Measurements from ENCODE around the gene KAT2A. TPM values are rescaled to one million over a fixed set of nuclear protein-coding genes. Genes with fewer than 3 reads are reported as not detected.

Gene KAT2A
- total RNA-seq, 1 experiment from 2014 or later, result 44.8 TPM

DNA sequence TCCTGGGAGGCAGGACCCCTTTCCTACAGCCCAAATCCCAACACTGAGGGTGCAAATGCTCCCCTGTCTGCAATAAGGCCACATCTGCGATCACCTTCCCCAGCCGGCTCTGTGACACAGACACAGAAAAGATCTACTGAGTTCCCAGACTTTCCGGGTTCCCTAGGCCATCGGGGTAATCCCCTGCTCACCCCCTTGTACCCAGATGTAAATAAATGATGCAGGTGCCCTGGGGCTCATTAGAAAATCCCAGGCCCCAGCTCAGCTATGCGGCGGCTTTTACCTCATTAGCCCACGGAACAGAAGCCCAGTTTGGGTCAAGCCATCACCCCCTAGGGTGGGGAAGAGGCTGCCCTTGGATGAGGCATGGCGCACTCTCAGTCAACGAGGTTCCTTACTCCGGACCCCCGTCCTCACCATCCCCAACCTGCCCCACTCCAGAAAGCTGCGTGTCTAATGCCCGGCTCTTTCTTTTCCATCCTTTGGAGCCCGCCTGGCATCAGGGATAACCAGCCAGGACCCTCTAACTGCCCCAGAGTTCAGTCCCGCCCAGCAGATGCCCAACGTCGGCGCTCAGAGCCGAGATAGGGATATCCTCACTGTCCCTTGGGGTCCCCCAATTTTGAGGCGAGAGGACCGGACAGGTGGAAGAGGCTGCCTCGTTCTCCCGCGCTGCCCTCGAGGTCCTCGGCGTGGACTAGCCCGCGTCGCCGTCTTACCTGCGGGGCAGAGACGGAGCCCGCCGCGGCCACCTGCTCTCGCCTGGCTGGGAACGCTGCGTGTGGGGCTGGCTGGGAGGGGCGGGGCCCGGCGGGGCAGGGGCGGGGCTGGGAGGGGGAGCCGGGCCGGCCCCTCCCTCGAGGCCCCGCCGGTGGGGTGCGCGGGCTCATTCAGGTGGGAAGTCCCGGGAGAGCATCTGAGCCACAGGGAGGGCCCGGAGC, 23.2 kb downstream of the KAT2A start, which contains the start of gene ZNF385C (continued):
- TF ChIP-seq MLX (CRISPR knock-in tag; IDR thresholded peaks at IDR 0.05) (no peak), OVOL2 (CRISPR knock-in tag; IDR thresholded peaks at IDR 0.05; ENCODE audit: borderline replicate concordance) (no peak), ZNF423 (CRISPR knock-in tag; IDR thresholded peaks at IDR 0.05) (no peak), FOXP1 (CRISPR knock-in tag; IDR thresholded peaks at IDR 0.05; ENCODE audit: borderline replicate concordance) (peak; percentile 88), IRF2 (CRISPR knock-in tag; IDR thresholded peaks at IDR 0.05; ENCODE audit: borderline replicate concordance, low read depth) (no peak), FOXK1 (CRISPR knock-in tag; IDR thresholded peaks at IDR 0.05) (peak; percentile 66), CTCF (IDR thresholded peaks at IDR 0.05) (no peak), NR3C1 (CRISPR knock-in tag; conservative IDR thresholded peaks at IDR 0.05; ENCODE audit: low read depth) (no peak), E2F4 (CRISPR knock-in tag; IDR thresholded peaks at IDR 0.05; ENCODE audit: borderline replicate concordance, low read depth) (no peak)
- TF ChIP-seq, protein P1, sequence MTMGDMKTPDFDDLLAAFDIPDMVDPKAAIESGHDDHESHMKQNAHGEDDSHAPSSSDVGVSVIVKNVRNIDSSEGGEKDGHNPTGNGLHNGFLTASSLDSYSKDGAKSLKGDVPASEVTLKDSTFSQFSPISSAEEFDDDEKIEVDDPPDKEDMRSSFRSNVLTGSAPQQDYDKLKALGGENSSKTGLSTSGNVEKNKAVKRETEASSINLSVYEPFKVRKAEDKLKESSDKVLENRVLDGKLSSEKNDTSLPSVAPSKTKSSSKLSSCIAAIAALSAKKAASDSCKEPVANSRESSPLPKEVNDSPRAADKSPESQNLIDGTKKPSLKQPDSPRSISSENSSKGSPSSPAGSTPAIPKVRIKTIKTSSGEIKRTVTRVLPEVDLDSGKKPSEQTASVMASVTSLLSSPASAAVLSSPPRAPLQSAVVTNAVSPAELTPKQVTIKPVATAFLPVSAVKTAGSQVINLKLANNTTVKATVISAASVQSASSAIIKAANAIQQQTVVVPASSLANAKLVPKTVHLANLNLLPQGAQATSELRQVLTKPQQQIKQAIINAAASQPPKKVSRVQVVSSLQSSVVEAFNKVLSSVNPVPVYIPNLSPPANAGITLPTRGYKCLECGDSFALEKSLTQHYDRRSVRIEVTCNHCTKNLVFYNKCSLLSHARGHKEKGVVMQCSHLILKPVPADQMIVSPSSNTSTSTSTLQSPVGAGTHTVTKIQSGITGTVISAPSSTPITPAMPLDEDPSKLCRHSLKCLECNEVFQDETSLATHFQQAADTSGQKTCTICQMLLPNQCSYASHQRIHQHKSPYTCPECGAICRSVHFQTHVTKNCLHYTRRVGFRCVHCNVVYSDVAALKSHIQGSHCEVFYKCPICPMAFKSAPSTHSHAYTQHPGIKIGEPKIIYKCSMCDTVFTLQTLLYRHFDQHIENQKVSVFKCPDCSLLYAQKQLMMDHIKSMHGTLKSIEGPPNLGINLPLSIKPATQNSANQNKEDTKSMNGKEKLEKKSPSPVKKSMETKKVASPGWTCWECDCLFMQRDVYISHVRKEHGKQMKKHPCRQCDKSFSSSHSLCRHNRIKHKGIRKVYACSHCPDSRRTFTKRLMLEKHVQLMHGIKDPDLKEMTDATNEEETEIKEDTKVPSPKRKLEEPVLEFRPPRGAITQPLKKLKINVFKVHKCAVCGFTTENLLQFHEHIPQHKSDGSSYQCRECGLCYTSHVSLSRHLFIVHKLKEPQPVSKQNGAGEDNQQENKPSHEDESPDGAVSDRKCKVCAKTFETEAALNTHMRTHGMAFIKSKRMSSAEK (CRISPR knock-in tag; IDR thresholded peaks at IDR 0.05; ENCODE audit: borderline replicate concordance), result no peak
- TF ChIP-seq, protein P2, sequence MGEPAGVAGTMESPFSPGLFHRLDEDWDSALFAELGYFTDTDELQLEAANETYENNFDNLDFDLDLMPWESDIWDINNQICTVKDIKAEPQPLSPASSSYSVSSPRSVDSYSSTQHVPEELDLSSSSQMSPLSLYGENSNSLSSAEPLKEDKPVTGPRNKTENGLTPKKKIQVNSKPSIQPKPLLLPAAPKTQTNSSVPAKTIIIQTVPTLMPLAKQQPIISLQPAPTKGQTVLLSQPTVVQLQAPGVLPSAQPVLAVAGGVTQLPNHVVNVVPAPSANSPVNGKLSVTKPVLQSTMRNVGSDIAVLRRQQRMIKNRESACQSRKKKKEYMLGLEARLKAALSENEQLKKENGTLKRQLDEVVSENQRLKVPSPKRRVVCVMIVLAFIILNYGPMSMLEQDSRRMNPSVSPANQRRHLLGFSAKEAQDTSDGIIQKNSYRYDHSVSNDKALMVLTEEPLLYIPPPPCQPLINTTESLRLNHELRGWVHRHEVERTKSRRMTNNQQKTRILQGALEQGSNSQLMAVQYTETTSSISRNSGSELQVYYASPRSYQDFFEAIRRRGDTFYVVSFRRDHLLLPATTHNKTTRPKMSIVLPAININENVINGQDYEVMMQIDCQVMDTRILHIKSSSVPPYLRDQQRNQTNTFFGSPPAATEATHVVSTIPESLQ (CRISPR knock-in tag; IDR thresholded peaks at IDR 0.05), result no peak

DNA sequence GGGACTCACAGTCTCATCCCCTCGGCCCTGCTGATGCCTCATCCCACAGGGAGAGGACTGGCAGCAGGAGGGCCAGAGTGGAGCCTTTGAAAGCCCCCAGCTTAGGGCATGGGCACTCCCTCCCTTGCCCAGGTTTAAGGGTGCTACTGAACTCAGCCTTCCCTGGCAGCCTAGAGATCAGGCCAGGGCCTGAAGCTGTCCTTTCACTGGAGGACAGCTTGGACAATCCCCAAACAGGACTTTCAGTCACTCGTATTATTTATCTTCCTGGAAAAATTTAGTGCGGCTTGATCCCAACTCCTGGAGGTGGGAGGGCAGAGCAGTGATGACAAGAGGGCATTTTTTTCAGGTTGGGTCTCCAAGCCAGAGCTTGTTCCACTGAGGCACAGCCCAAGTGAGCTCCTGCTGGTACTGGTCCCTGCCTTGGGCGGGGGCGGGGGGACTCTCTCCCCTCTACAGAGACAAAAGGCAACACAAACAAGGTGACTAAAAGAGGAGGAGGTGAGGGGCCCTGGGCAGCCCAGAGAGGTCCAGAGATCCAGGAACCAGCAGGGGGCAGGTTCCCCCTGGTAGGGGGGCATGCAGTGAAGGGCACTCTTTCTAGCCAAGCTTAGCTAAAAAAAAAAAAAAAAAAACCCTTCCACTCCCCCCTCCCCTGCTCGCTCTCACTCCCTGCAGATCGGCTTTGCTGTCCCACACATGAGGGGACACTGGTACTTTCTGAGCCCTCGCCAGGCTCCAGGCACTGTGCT, 24.6 kb downstream of the KAT2A start:
- ATAC-seq (no peak), DNase-seq (ENCODE audit: low spot score) (no peak)
- H3K4me1 Mint-ChIP-seq, result peaks cover 23% of the 10 kb centered on the region
- H3K36me3 Mint-ChIP-seq, result no peaks in the 10 kb centered on the region
- no peaks in the 10 kb centered on the region for H3K9me3 Mint-ChIP-seq
- no peak overlapping the region for H3K4me3 Mint-ChIP-seq
- ChIA-PET POLR2A (interaction anchor here (0.5 kb wide), 1 partner anchor 32 kb away, joined by 3 read pairs; no protein-coding TSS in a partner anchor), CTCF (interaction anchor here (1.0 to 3.7 kb wide), 8 partner anchors 16 to 137 kb away, joined by 3 to 20 read pairs (median 5); partner anchors contain the start of genes DHX58, DNAJC7 and NKIRAS2)
- H3K27me3 Mint-ChIP-seq (ENCODE audit: low read depth), result peaks cover 33% of the 10 kb centered on the region
- H3K27ac Mint-ChIP-seq, result no peak overlapping the region; the same call in 1 of the 2 replicates
- TF ChIP-seq ZNF423 (CRISPR knock-in tag; IDR thresholded peaks at IDR 0.05) (no peak), ZNF416 (CRISPR knock-in tag; IDR thresholded peaks at IDR 0.05) (no peak), CTCF (IDR thresholded peaks at IDR 0.05) (no peak), ZNF263 (CRISPR knock-in tag; IDR thresholded peaks at IDR 0.05; ENCODE audit: low read depth) (no peak), ZNF425 (CRISPR knock-in tag; conservative IDR thresholded peaks at IDR 0.05) (no peak)
